Measurements from ENCODE around the gene FST. TPM values are rescaled to one million over a fixed set of nuclear protein-coding genes. Genes with fewer than 3 reads are reported as not detected.

Gene FST, protein sequence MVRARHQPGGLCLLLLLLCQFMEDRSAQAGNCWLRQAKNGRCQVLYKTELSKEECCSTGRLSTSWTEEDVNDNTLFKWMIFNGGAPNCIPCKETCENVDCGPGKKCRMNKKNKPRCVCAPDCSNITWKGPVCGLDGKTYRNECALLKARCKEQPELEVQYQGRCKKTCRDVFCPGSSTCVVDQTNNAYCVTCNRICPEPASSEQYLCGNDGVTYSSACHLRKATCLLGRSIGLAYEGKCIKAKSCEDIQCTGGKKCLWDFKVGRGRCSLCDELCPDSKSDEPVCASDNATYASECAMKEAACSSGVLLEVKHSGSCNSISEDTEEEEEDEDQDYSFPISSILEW
- polyA plus RNA-seq (2012; ENCODE audit: insufficient read length, low read depth), result 0.70 TPM

DNA sequence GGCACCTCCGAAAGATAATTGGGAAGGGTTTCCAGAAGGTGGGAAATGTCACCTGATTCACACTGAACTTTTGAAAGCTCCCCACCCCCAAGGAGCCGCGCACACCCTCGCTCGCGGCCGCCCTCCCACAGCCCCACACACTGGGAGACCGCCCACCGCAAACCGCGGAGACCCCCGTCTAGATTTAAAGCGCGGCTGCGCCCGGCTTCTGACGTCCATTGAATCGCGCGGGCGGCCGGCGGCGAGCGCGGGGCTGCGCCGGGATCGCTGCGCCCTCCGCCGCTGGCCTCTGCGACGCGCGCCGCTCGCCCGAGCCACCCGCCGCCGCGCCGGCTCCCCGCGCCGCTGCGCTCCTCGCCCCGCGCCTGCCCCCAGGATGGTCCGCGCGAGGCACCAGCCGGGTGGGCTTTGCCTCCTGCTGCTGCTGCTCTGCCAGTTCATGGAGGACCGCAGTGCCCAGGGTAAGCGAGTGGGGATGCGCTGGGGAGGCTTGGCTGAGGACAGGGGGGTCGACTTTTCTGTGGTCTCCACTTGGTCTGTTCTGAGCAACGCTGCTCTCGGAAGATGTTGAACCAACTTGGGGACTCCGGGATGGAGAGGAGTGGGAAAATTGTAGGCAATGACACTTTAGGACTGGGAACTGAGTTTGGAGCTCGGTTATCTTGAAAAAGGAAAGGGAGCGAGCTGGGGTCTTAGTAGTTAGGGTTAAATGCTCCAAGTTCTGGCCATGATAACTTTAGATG is at the start of gene FST:
TSS of gene FST (plus strand) at position 214 of the 743 bp plus-strand sequence. CDS start at position 377, 163 bp downstream.
- TF ChIP-seq FOXP2 (optimal IDR thresholded peaks at IDR 0.05; ENCODE audit: borderline replicate concordance, extremely low read depth, extremely low read length, insufficient read depth) (no peak), SIN3A (IDR thresholded peaks at IDR 0.05; ENCODE audit: borderline replicate concordance, insufficient read depth, low read length) (no peak), TAF1 (IDR thresholded peaks at IDR 0.05; ENCODE audit: borderline replicate concordance, insufficient read depth, low read length) (no peak), POLR2AphosphoS5 (IDR thresholded peaks at IDR 0.05; ENCODE audit: low read depth, low read length) (no peak)
- TF ChIP-seq, protein P1, sequence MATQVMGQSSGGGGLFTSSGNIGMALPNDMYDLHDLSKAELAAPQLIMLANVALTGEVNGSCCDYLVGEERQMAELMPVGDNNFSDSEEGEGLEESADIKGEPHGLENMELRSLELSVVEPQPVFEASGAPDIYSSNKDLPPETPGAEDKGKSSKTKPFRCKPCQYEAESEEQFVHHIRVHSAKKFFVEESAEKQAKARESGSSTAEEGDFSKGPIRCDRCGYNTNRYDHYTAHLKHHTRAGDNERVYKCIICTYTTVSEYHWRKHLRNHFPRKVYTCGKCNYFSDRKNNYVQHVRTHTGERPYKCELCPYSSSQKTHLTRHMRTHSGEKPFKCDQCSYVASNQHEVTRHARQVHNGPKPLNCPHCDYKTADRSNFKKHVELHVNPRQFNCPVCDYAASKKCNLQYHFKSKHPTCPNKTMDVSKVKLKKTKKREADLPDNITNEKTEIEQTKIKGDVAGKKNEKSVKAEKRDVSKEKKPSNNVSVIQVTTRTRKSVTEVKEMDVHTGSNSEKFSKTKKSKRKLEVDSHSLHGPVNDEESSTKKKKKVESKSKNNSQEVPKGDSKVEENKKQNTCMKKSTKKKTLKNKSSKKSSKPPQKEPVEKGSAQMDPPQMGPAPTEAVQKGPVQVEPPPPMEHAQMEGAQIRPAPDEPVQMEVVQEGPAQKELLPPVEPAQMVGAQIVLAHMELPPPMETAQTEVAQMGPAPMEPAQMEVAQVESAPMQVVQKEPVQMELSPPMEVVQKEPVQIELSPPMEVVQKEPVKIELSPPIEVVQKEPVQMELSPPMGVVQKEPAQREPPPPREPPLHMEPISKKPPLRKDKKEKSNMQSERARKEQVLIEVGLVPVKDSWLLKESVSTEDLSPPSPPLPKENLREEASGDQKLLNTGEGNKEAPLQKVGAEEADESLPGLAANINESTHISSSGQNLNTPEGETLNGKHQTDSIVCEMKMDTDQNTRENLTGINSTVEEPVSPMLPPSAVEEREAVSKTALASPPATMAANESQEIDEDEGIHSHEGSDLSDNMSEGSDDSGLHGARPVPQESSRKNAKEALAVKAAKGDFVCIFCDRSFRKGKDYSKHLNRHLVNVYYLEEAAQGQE (IDR thresholded peaks at IDR 0.05; ENCODE audit: insufficient read depth in 1 of 2, low read depth in 2 of 2, low read length in 2 of 2), result no peak

DNA sequence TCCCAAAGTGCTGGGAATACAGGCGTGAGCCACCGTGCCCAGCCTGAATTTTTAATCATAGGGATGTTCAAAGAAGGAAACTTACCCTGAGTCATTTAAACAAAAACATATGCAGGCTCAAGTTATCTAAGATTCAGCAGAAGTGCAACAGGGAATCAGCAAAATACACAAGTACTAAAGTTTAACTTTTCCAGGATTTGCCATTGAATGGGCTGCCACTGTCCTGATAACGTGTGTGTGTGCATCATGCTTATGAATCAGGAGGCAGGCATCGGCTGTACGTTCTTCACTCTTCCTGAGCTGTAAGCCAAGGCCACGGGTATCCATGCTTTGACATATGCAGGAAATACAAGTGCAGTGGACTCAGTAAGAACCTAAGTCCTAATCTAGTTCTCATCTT is 48.8 kb upstream of the FST start:
- TF ChIP-seq POLR2AphosphoS5 (IDR thresholded peaks at IDR 0.05; ENCODE audit: low read depth, low read length) (no peak), FOXP2 (optimal IDR thresholded peaks at IDR 0.05; ENCODE audit: borderline replicate concordance, extremely low read depth, extremely low read length, insufficient read depth) (no peak), TAF1 (IDR thresholded peaks at IDR 0.05; ENCODE audit: borderline replicate concordance, insufficient read depth, low read length) (no peak), SIN3A (IDR thresholded peaks at IDR 0.05; ENCODE audit: borderline replicate concordance, insufficient read depth, low read length) (no peak)
- TF ChIP-seq, protein P1 (IDR thresholded peaks at IDR 0.05; ENCODE audit: insufficient read depth in 1 of 2, low read depth in 2 of 2, low read length in 2 of 2), result no peak

DNA sequence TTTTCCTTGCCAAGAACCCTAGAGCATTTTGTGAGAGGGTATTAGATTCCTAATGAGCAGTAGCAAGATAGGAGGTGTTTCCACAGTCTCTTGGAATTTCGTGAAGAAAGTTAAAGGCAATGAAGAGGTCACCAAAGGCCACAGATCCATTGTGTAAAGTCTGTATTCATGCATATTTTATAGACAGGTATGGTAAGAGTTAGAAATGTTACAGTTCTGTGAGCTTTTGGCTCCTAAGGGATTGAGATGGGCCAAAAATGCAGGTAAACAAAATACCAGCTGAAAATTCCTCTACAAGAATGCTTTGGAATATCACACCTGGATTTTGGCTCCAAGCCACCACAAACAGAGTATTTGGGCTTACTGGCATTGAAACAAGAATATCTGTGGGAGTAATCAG is 47.4 kb upstream of the FST start:
- TF ChIP-seq FOXP2 (optimal IDR thresholded peaks at IDR 0.05; ENCODE audit: borderline replicate concordance, extremely low read depth, extremely low read length, insufficient read depth) (no peak), TAF1 (IDR thresholded peaks at IDR 0.05; ENCODE audit: borderline replicate concordance, insufficient read depth, low read length) (no peak), SIN3A (IDR thresholded peaks at IDR 0.05; ENCODE audit: borderline replicate concordance, insufficient read depth, low read length) (no peak), POLR2AphosphoS5 (IDR thresholded peaks at IDR 0.05; ENCODE audit: low read depth, low read length) (no peak)
- TF ChIP-seq, protein P1 (IDR thresholded peaks at IDR 0.05; ENCODE audit: insufficient read depth in 1 of 2, low read depth in 2 of 2, low read length in 2 of 2), result no peak

DNA sequence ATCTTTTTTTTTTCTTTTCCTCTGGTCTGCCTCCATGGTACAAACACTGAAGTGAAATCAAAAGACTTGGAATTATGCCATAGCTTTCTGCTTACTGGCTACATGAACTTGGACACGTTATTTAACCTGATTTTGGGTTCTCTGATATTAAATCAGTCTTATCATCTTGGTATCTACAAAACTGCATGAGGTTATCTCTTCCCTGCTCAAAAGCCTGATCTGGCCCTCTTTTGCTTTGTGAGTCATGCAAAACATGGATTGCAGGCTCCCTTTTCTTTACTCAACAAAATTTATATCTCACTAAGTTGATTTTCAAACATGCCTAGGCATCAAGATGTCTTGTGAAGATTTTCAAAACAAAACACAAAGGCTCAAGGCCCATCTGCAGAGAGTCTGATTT is 45.9 kb upstream of the FST start:
- TF ChIP-seq SIN3A (IDR thresholded peaks at IDR 0.05; ENCODE audit: borderline replicate concordance, insufficient read depth, low read length) (no peak), FOXP2 (optimal IDR thresholded peaks at IDR 0.05; ENCODE audit: borderline replicate concordance, extremely low read depth, extremely low read length, insufficient read depth) (no peak), TAF1 (IDR thresholded peaks at IDR 0.05; ENCODE audit: borderline replicate concordance, insufficient read depth, low read length) (no peak), POLR2AphosphoS5 (IDR thresholded peaks at IDR 0.05; ENCODE audit: low read depth, low read length) (no peak)
- TF ChIP-seq, protein P1 (IDR thresholded peaks at IDR 0.05; ENCODE audit: insufficient read depth in 1 of 2, low read depth in 2 of 2, low read length in 2 of 2), result no peak
